Measurements from ENCODE around the gene GMPPA.

GMPPA gene

GRCh38 chr2:219498280-219499057 is at the start of gene GMPPA:
Gene GMPPA, plus strand, starts transcription at chr2:219498891. Its CDS starts 1,085 bp downstream, at chr2:219499976.
- TF ChIP-seq GATA3 (IDR thresholded peaks at IDR 0.05; ENCODE audit: low read depth, low read length) (no peak), GATA2 (IDR thresholded peaks at IDR 0.05; ENCODE audit: low read depth, low read length) (0 out of 2 replicates have a peak, but pooled peaks have one; percentile 23)

DNA sequence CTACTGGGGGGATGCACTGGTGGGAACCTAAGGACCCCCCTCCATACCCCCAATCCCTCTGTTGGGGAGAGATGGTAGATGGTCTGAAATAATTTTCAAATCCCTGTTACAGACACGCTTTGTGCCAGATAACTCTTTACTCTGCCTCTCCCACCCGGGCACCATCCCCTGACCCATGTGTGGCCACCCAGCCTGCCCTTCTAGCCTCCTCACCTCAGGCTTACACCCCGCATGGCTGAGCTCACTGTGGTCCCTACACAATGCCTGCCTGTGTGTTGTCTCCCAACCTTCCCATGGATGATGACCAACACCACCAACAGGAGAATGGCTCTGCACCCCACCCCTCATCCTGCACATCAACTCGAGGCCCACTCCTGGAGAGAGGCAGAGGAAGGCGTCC is 49.1 kb upstream of the GMPPA start:
- no peak for TF ChIP-seq GATA2 (IDR thresholded peaks at IDR 0.05; ENCODE audit: low read depth, low read length)
- TF ChIP-seq GATA3 (IDR thresholded peaks at IDR 0.05; ENCODE audit: low read depth, low read length) = no peak

- no peak for TF ChIP-seq GATA2 (IDR thresholded peaks at IDR 0.05; ENCODE audit: low read depth, low read length)
- no peak for TF ChIP-seq GATA3 (IDR thresholded peaks at IDR 0.05; ENCODE audit: low read depth, low read length)
Observed at GRCh38 chr2:219451661-219452360, 46.9 kb upstream of the GMPPA start.

DNA sequence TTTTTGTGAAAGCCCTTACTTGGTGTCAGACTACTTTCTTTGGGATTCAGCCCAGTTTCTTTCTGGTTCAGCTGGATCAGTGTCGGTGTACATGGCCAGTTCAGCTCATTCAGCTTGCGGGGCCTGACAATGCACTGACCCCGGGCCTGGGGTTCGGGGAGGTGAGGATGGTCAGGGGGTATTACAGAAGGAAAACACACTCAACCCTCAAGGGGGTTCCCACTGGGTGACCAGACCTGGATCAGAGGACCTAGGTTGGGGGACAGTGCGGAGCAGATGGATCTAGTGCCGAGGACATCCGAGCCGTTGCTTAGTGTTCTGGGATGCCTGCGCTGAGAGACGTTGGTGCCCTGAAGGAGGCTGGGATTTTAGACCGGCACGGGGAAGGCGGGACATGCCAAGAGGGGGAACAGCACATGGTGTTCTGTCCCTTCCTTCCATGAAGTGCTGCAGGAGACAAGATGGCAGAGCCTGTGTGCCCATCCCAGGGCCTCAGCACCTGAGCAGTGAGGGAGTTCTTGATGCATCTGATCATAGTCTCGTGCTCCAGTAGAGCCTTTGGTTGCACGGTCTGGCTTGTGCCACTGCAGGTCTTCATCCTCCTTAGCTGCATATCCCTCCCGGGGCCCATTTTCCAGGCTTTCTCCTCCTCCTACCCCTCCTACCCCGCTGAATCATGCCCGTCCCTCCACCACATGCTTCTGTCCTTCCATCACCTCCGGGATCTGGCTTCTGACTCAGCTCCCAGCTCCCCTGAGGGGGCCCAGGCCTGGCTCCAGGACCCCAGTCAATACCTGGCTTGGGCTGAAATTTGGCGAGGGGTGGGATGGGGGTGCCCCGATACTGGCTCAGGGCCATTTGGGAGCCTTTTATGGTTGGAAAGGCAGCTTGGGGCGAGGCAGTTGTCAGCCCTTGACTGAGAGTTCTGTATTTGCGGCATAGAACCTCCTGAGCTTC is 46.1 kb upstream of the GMPPA start:
- TF ChIP-seq GATA2 (IDR thresholded peaks at IDR 0.05; ENCODE audit: low read depth, low read length) = no peak
- no peak for TF ChIP-seq GATA3 (IDR thresholded peaks at IDR 0.05; ENCODE audit: low read depth, low read length)

- TF ChIP-seq GATA3 (IDR thresholded peaks at IDR 0.05; ENCODE audit: low read depth, low read length) (no peak), GATA2 (IDR thresholded peaks at IDR 0.05; ENCODE audit: low read depth, low read length) (no peak)
Observed at GRCh38 chr2:219453671-219454590, 44.8 kb upstream of the GMPPA start.

- TF ChIP-seq GATA2 (IDR thresholded peaks at IDR 0.05; ENCODE audit: low read depth, low read length) (no peak), GATA3 (IDR thresholded peaks at IDR 0.05; ENCODE audit: low read depth, low read length) (no peak)
Observed at GRCh38 chr2:219455581-219455980, 43.1 kb upstream of the GMPPA start.

GRCh38 chr2:219457784-219458369 is 40.8 kb upstream of the GMPPA start:
- TF ChIP-seq GATA3 (IDR thresholded peaks at IDR 0.05; ENCODE audit: low read depth, low read length) = no peak

DNA sequence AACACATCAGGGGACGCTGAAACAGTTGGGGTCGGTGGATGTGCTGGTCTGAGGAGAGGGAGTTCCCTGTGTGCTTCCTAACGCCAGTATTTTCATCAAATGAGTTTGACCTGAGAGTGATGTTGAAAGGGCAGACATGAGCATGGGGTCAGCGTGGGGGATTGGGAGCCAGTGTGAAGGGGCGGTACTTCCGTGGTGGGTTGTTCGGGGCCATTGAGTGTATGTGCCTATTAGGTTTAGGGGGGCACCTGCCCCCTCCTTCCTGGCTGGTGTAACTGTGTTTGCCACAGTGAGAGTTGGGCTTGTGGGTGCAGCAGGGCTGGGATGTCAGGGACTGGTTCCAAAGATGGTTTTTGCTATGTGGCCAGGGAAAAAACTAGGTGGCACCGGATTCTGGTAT is 39.7 kb upstream of the GMPPA start:
- no peak for TF ChIP-seq GATA3 (IDR thresholded peaks at IDR 0.05; ENCODE audit: low read depth, low read length)
- TF ChIP-seq GATA2 (IDR thresholded peaks at IDR 0.05; ENCODE audit: low read depth, low read length) = no peak

DNA sequence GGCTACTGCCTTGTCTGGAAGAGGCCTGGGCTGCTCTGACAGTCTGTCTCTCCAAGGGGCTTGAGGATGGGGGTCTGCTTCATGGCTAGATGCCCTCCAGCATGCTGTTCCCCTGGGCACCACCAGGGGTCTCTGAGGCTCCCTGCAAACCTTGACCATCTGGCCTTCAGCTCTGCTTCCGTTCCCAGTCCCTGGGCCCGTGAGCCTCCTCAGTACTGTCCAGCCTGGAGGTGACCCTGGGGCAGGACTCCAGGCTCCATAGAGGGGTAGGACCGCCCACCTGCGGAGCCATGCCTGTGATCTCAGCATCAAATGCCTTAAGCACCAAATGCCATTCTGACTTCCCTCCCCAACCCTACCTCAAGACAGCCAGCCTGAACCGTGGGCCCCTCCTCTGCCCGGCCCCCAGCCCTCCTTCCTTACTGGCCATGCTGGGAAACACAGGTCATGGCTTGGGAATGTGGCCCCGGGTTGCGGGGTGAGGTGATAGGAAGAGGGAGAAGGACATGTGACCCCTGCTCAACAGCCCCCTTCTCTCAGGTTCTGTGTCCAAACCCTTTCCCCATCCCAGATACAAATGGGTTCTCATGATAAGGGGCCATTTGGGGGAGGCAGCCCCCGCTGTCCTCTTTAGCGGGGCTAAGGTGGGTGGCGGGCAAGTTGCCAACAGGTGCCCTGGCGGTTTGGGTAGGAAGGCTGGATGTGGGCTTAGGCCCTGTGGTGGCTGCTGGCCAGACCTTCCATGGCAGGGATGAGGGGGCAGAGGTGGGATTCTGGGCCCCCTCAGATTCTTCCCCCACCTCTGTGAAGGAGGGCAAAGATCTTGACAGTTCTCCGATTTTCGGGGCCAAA is 39.0 kb upstream of the GMPPA start:
- TF ChIP-seq GATA3 (IDR thresholded peaks at IDR 0.05; ENCODE audit: low read depth, low read length) (no peak), GATA2 (IDR thresholded peaks at IDR 0.05; ENCODE audit: low read depth, low read length) (no peak)

GRCh38 chr2:219460424-219460926 is 38.2 kb upstream of the GMPPA start:
- TF ChIP-seq GATA3 (IDR thresholded peaks at IDR 0.05; ENCODE audit: low read depth, low read length) = no peak
- no peak for TF ChIP-seq GATA2 (IDR thresholded peaks at IDR 0.05; ENCODE audit: low read depth, low read length)

DNA sequence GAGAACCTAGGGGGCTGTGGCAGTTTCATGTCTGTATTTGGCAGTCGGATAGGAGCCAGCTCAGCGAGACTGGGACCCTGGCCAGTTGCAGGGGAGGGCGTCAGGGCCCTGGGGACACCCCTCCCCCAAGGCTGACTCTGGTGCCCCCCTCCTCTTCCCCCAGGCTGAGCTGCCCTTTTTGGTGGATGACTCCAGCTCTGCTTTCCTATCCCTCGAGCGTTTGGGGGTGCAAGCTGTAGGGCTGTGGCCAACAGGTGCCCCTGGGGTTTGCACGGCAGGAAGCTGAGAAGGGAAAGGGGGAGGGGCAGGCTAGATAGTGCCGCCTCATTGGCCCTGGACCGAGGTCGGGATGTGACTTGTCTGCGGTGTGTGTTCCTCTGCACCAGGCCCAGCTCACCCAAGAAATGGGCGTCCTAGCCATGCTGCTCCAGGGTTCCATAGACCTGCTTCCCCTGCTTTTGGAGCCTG is 37.6 kb upstream of the GMPPA start:
- TF ChIP-seq GATA3 (IDR thresholded peaks at IDR 0.05; ENCODE audit: low read depth, low read length) (no peak), GATA2 (IDR thresholded peaks at IDR 0.05; ENCODE audit: low read depth, low read length) (no peak)

GRCh38 chr2:219461669-219462068 is 37.0 kb upstream of the GMPPA start:
- TF ChIP-seq GATA3 (IDR thresholded peaks at IDR 0.05; ENCODE audit: low read depth, low read length) = no peak
- TF ChIP-seq GATA2 (IDR thresholded peaks at IDR 0.05; ENCODE audit: low read depth, low read length) = no peak

Data from SH-SY5Y (cell line).